Tibial artery (tissue), 4 donors: ENCODE results near the gene USP11.
"Not testable (repeated sequence)": the region's sequence is repeated elsewhere in the genome, so short reads cannot be mapped to it uniquely, and the experiment has no call there.

ENCODE experiments used
- DNase-seq, 2 donors: peaks; one replicate each; pipeline ENCODE4 v3.0.0-alpha.2; 2019
- H3K27ac ChIP-seq, 2 donors: fragments of 200-600 bp; sonication (generic) in 1 of 2; 1 replicate in 1 of 2; 2 replicates in 1 of 2; pipeline ENCODE4 v1.5.1; 2018 to 2019; ENCODE audit warnings: mild to moderate bottlenecking in 1 of 2
- H3K27me3 ChIP-seq, 2 donors: fragments of 200-600 bp; sonication (generic) in 1 of 2; one replicate each; pipeline versions ENCODE4 v1.5.1 to v1.6.0; 2016 to 2019
- H3K36me3 ChIP-seq, 3 donors: fragments of 200-600 bp; sonication (generic) in 2 of 3; one replicate each; pipeline ENCODE4 v1.5.1; 2016 to 2019; ENCODE audit warnings: mild to moderate bottlenecking in 2 of 3
- H3K4me1 ChIP-seq, 4 donors: fragments of 200-600 bp; sonication (generic) in 2 of 4; 1 replicate in 3 of 4; 2 replicates in 1 of 4; pipeline ENCODE4 v1.5.1; 2016 to 2019
- H3K4me3 ChIP-seq, 2 donors: fragments of 200-600 bp; sonication (generic) in 1 of 2; 1 replicate in 1 of 2; 2 replicates in 1 of 2; pipeline ENCODE4 v1.5.1; 2018 to 2019; ENCODE audit warnings: mild to moderate bottlenecking in 2 of 2
- H3K9me3 ChIP-seq, 3 donors: fragments of 200-600 bp; sonication (generic) in 1 of 3; one replicate each; pipeline ENCODE4 v1.5.1; 2016 to 2019
- intact Hi-C: fragments of 100-400 bp; cut with DNase I; formaldehyde crosslinking; loops from one replicate; pipeline ENCODE4 v1.15.0; 2023; ENCODE audit warnings: low total_unique reads
- TF ChIP-seq, protein P1 (sequence below), 2 experiments: fragments of 200-600 bp in 1 of 2; fragments of 450-650 bp in 1 of 2; IDR thresholded peaks; one replicate each; pipeline ENCODE4 v1.5.1; 2017 to 2019; ENCODE audit warnings: antibody characterized with exemption in 2 of 2, mild to moderate bottlenecking in 1 of 2, moderate library complexity in 1 of 2

Gene USP11

DNA sequence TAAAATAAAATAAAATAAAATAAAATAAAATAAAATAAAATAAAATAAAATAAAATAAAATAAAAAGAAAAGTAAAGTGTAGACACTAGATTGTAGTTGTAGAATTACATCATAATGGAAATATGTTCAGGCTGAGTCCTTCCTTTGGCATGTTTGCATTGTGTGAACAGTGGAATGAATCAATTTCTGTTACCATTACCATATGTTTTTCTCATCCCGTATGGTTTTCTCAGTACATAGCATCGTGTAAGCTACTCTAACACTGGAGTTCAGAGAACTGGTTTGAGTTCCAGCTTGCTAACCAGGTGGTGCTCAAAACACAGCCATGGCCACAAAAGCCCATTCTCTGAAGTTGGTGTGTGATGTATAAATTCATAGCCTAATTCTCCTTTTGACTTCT, 45.9 kb downstream of the USP11 start:
- Histone ChIP-seq H3K9me3 (no peaks in the 10 kb centered on the region), H3K36me3 (no peaks in the 10 kb centered on the region), H3K4me3 (no peak overlapping the region), H3K4me1 (no peaks in the 10 kb centered on the region), H3K27me3 (no peaks in the 10 kb centered on the region), H3K27ac (no peak overlapping the region)
- no peak for DNase-seq
- TF ChIP-seq, protein P1, sequence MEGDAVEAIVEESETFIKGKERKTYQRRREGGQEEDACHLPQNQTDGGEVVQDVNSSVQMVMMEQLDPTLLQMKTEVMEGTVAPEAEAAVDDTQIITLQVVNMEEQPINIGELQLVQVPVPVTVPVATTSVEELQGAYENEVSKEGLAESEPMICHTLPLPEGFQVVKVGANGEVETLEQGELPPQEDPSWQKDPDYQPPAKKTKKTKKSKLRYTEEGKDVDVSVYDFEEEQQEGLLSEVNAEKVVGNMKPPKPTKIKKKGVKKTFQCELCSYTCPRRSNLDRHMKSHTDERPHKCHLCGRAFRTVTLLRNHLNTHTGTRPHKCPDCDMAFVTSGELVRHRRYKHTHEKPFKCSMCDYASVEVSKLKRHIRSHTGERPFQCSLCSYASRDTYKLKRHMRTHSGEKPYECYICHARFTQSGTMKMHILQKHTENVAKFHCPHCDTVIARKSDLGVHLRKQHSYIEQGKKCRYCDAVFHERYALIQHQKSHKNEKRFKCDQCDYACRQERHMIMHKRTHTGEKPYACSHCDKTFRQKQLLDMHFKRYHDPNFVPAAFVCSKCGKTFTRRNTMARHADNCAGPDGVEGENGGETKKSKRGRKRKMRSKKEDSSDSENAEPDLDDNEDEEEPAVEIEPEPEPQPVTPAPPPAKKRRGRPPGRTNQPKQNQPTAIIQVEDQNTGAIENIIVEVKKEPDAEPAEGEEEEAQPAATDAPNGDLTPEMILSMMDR (IDR thresholded peaks at IDR 0.05), result no peak
- intact Hi-C loops, result no loop called here

DNA sequence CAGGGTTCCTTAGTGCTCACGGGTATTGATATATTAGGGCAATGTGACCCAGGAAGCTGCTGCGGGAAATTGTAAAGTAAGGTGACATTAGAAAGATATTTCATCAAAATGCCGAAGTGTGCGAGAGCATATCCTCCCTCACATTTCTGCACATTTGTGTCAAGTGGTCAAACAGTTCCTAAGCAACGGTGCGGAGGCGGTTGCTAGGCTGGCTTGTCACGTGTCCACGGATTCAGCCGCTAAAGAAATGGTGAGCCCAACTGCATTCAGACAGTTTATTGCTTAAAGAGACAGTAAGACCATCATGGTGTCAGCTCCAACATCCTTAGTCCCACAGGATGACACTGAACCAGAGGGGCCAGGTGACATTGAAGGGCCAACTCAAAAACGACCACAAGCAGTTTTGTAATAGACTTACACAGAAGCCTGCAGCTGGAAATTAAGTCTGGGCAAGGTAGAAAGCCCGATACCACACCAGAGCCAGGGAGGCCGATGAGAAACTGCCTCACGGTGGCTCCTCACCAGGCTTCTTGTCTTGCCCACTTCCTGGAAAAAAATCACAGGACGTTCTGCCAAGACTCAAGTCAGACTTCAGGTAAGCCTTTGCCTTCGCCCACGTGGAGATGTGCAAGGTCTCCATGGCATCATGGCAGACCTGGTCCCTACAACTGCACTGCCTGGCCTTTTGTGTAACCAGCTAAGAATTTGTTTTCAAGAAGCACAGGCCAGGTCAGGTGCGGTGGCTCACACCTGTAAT, 50.4 kb downstream of the USP11 start:
- intact Hi-C loops, result no loop called here
- Histone ChIP-seq H3K27me3 (no peaks in the 10 kb centered on the region), H3K4me1 (no peaks in the 10 kb centered on the region), H3K4me3 (no peak overlapping the region), H3K9me3 (no peaks in the 10 kb centered on the region), H3K36me3 (no peaks in the 10 kb centered on the region), H3K27ac (no peak overlapping the region)
- no peak for DNase-seq
- TF ChIP-seq, protein P1 (IDR thresholded peaks at IDR 0.05), result no peak

DNA sequence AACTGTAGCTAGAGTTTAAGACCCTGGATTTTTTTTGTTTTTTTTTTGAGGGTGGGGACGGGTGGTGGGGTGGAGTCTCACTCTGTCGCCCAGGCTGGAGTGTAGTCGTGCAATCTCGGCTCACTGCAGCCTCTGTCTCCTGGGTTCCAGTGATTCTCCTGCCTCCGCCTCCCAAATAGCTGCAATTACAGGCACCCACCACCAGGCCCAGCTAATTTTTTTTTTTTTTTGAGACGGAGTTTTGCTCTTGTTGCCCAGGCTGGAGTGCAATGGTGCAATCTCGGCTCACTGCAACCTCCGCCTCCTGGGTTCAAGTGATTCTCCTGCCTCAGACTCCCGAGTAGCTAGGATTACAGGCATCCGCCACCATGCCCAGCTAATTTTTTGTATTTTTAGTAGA, 51.8 kb downstream of the USP11 start:
- H3K36me3 ChIP-seq, H3K4me3 ChIP-seq, H3K4me1 ChIP-seq, H3K27me3 ChIP-seq, DNase-seq, intact Hi-C loops, H3K27ac ChIP-seq, H3K9me3 ChIP-seq: not testable (repeated sequence)

DNA sequence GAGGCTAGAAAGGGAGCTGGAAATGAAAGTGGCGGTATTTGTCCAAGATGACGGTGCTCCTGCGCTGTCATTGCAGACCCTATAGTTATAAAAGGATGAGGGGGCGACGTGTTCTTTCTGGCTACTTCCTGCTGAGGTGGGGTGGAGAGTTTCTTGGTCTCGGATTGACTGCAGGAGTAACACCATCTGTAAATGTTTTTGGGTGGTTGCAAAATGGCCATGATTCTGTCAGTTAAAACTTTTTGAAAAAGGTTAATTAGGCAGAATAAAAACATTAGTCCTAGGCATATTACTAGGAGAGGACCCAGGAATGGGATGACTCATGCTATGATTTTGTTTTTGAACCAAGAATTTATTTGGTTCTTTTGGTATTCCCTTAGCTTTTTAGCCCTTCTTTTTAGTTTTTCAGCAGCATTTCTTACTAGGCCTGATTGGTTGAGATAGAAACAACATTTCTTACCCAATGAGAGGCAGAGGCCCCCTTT, 53.1 kb downstream of the USP11 start:
- Histone ChIP-seq H3K36me3 (no peaks in the 10 kb centered on the region), H3K27ac (no peak overlapping the region), H3K4me3 (no peak overlapping the region), H3K9me3 (no peaks in the 10 kb centered on the region), H3K27me3 (no peaks in the 10 kb centered on the region), H3K4me1 (no peaks in the 10 kb centered on the region)
- TF ChIP-seq, protein P1 (IDR thresholded peaks at IDR 0.05), result no peak
- no peak for DNase-seq
- intact Hi-C loops, result no loop called here

DNA sequence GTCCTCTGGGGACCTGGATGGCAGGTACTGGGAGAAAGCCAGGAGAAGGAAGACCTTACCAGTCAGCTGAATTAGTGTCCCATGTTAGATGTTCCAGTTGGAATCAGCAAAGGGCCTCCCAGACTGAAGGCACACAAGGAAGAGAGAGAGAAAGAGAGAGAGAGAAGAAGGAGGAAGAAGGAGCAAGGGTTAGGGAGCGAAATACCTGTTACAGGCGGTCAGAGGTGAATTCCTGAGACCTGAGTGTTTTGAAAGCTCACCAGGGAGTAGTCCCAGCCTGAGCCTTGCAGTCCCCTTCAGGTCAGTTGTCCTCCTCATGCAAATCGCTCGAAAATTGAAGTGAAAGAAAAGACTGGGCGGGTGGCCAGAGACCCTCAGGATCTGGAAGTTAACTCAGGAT, 60.3 kb downstream of the USP11 start:
- DNase-seq, result no peak
- Histone ChIP-seq H3K4me1 (no peaks in the 10 kb centered on the region), H3K27me3 (no peaks in the 10 kb centered on the region), H3K36me3 (no peaks in the 10 kb centered on the region), H3K9me3 (peaks cover 0 to 11% (median 6%) of the 10 kb centered on the region in 3 donors), H3K4me3 (no peak overlapping the region), H3K27ac (no peak overlapping the region)
- intact Hi-C loops, result no loop called here
- TF ChIP-seq, protein P1 (IDR thresholded peaks at IDR 0.05), result no peak

DNA sequence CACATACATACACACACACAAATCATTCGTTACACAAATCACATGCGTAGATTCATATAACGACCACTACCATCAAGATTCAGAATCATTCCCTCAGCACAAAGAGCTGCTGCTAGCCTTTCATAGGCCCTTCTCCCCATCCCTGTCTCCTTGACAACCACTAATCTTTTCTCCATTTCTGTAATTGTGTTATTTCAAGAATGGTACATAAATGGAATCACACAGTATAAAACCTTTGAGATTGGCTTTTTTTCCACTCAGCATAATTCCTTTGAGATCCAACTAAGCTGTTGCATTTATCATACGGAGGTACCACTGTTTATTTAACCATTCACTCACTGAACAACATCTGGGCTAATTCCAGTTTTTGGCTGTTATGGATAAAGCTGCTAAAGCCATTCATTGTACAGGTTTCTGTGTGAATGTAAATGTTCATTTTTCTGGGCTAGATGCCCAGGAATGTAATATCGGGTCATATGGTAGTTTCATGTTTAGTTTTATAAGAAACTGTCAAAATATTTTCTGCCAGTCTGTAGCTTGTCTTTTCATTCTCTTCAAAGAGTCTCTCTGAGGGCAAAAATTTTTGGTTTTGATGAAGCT, 64.1 kb downstream of the USP11 start:
- Histone ChIP-seq H3K36me3 (no peaks in the 10 kb centered on the region), H3K4me1 (no peaks in the 10 kb centered on the region), H3K27ac (no peak overlapping the region), H3K27me3 (no peaks in the 10 kb centered on the region), H3K9me3 (peaks cover 0 to 11% (median 6%) of the 10 kb centered on the region in 3 donors), H3K4me3 (no peak overlapping the region)
- DNase-seq, result no peak
- TF ChIP-seq, protein P1 (IDR thresholded peaks at IDR 0.05), result no peak
- intact Hi-C loops, result no loop called here
